GM12892 (cell line): ENCODE measurements around the gene HEXB.

Experiments
- POLR2A ChIP-seq: IDR thresholded peaks from 2 replicates; pipeline ENCODE4 v1.6.1; 2011; ENCODE audit warnings: low read depth, low read length, control low read depth
- POLR2AphosphoS5 ChIP-seq: IDR thresholded peaks from 2 replicates; pipeline ENCODE4 v1.6.1; 2011; ENCODE audit warnings: low read depth, low read length, control low read depth

DNA sequence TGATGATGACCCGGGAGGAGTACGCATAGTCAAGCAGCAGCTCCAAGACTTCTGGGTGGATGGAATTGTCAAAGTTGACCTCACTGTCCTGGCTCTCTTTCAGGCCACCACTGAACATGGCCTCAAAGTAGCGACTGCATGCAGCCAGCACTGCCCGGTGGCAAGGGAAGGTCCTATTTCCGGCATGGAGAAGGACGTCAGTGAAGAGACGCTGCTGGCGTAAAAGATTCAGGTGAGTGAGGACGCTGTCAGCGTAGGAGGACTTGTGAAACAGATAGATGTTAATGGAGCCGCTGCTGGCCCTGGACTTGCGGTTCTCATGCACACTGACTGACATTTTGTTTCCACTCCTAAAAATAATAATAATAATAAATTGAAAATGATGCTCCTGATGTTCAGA lies 48.9 kb upstream of the HEXB start:
- TF ChIP-seq POLR2AphosphoS5 (no peak), POLR2A (no peak)
